HG02798 (cell line): ENCODE data around the gene TSGA10IP.
A peak's percentile ranks its signal among the peaks of the same experiment; 100 is the strongest.
"Not testable (repeated sequence)": the region's sequence is repeated elsewhere in the genome, so short reads cannot be mapped to it uniquely, and the experiment has no call there.

Source experiments
- ATAC-seq: cut with Tn5 transposase; IDR thresholded peaks from one replicate; pipeline ENCODE4 v1.9.1; 2021; ENCODE audit warnings: mild to moderate bottlenecking; ENCODE audit not compliant: unreplicated experiment, poor library complexity

TSGA10IP gene

DNA sequence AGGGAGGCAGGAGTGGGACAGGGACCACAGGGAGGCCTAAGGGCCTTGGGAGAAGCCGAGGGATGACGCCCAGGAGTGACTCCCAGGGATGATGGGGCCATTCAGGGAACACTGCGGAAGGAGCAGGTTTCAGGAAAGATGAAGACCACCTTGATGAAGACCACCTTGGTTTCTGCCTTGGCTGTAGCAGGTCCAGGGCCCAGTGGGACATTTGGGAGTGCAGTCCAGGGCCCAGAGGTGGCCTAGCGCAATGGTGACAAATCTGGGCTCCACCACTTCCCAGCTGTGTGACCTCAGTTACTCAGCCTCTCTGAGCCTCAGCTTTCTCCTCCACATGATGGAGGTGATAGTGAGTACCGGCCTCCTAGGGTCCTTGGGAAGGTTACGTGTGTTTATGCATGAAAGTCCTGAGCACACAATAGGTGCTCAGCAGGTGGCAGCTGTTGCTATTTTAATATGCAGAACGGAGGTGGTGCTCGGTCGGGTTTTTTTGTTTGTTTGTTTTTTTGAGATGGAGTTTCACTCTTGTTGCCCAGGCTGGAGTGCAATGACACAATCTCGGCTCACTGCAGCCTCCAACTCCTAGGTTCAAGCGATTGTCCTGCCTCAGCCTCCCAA is 770 bp downstream of the TSGA10IP start:
- no peak for ATAC-seq

DNA sequence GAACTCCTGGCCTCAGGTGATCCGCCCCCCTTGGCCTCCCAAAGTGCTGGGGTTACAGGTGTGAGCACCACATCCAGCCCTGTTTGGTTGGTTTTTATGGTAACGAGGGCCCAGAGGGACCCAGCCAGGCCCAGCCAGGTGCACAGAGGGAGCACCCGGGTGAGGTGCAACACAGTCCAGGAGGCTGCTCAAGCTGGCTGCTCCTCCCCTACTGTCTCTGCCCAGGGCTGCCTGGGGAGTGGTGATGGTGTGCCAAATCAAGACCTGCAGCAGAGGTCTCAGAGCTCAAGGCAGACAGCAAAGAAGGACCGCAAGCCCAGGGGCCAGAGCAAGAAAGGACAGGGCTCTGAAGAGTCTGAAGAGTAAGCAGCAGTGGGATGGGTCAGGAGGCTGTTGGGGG is 1.4 kb downstream of the TSGA10IP start:
- no peak for ATAC-seq

DNA sequence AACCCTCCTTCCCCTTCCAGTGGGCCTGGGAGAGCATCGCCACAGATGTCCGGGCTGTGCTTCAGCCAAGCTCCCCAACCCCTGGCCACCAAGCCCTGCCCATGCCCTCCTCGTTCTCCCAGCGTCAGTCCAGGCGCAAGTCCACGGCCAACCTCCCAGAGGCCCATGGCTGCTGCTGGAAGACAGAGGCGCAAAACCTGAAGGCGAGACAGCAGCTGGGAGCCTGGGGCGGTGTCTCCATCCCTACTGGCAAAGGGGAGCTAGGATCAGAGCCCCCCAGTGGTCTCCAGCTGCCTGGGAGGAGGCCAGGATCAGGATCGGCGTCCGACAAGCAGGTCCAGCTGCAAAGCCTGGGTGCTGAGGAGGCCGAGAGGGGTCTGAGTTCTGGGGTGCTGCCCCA is 1.9 kb downstream of the TSGA10IP start:
- no peak for ATAC-seq

DNA sequence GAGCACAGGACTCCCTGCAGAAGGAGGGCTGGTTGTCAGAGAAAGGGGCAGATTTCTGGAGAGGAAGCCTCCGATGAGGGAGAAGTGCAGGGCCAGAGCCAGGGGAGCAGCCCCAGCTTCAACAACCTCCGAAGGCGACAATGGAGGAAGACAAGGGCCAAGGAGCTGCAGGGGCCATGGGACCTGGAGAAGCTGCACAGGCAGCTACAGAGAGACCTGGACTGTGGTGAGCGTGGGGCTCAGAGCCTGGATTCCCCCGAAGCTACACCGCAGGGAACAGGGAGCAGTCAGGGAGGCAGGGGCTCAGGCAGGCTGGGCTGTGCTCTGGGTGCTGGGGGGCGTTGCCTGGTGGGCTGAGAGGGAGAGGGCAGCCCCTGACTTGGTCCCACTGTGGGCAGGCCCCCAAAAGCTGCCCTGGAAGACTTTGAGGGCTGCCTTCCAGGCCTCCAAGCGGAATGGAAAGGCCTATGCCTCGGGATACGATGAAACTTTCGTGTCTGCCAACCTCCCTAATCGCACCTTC is 2.4 kb downstream of the TSGA10IP start:
- no peak for ATAC-seq

DNA sequence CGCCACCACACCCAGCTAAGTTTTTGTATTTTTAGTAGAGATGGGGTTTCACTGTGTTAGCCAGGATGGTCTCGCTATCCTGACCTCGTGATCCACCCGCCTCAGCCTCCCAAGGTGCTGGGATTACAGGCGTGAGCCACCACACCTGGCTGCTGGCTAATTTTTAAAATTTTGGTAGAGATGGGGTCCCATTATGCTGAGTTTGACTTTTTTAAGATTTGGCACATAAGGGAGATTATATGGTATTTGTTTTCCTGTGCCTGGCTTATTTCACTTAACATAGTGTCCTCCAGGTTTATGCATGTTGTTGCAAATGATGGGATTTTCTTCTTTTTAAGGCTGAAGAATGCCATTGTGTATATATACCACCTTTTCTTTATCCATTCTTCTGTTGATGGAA is 5.4 kb downstream of the TSGA10IP start:
- ATAC-seq: not testable (repeated sequence)

DNA sequence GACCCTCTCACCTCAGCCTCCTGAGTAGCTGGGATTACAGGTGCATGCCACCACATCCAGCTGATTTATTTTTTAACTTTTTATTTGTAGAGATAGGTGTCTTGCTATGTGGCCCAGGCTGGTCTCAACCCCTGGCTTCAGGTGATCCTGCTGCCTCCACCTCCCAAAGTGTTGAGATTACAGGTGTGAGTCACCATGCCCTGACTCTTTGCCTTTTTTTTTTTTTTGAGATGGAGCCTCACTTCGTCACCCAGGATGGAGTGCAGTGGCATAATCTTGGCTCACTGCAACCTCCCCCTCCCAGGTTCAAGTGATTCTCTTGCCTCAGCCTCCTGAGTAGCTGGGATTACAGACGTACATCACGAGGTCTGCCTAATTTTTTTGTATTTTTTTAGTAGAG is 6.4 kb downstream of the TSGA10IP start:
- not testable (repeated sequence) for ATAC-seq

DNA sequence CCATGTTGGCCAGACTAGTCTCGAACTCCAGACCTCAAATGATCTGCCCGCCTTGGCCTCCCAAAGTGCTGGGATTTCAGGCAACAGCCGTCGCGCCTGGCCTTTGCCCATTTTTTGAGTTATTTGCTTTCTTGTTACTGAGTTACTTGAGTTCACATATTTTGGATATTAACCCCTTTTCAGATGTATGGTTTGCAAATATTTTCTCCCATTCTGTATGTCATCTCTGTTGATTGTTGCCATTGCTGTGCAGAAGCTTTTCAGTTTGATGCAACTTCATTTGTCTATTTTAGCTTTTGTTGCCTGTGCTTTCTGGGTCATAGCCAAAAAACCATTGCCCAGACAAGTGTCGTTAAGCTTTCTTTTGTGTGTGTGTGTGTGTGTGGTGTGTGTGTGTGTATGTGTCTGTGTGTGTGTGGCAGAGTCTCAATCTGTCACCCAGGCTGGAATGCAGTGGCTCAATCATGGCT is 6.8 kb downstream of the TSGA10IP start:
- no peak for ATAC-seq

DNA sequence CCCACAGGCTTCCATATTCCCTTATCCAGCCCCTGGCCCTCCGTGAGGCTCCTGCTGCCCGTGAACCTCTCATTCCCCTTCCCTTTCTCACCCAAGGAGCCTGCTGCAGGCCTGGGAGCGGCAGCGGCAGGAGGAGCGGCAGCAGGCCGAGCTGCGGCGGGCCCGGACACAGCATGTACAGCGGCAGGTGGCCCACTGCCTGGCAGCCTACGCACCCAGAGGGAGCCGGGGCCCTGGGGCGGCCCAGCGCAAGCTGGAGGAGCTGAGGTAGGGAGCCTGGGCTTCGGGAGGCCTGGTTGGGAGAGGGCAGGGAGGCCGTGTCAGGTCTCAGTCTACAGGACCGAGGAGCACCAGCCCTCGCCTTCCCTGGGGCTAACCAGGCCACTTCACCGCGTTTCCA is 8.2 kb downstream of the TSGA10IP start:
- no peak for ATAC-seq

DNA sequence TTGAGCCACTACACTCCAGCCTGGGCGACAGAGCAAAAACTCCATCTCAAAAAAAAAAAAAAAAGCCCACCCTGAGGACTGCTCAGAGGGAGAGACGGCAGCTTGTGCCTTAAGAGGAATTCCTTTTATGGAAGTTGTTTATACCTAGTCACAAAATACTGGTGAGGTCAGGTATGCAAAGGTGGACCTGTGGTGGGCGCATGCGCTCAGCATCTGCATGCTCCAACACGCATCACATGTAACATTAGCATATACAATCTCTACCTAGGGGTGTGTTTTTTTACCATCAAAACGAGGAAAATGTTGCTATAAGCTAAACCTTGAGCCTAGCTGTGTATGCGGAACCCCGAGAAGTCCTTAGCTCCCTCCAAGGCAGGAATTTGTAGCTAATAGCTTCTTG is 9.5 kb downstream of the TSGA10IP start:
- ATAC-seq: no peak

DNA sequence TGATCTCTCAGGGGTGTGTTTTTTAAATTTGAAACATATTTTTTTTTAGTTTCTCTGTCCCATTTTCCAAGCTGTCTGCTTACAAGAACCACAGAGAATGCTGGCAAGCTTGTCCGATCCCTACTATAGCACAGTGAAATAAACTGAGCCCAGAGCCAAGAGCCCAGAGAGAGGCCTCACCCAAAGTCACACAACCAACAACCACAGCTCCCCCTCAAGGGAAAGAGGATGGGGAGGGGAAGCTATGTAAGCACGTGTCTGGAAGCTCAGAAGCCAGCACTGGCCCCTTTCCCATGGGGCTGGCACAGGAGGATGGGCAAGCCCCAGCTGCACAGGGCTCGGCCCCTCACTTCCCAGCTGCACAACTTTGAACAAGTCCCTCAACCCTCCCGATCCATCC is 13.0 kb downstream of the TSGA10IP start:
- no peak for ATAC-seq

DNA sequence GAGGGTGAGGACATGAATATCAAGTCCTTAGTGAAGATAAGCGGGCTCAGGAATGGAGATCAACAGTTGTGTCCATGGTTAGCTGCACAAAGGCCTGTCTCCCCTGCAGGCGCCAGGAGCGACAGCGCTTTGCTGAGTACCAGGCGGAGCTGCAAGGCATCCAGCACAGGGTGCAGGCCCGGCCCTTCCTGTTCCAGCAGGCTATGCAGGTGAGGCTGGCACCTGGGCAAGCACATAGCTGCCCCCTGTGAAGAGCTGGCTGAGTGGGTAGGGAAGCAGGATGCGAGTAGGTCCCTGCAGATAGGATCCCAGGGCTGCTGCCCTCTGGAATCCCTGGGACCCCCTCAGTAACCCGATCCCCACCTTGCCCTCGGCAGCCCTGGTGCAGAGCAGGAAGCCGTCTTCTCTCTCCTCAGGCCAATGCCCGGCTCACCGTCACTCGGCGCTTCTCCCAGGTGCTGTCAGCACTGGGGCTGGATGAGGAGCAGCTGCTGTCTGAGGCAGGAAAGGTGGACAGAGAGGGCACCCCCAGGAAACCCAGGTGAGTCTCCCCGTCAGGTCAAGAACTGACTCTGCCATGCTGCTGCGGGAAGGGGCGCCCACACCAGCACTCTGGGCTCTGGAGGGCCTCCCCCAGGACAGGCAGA is 13.6 kb downstream of the TSGA10IP start:
- ATAC-seq: no peak

DNA sequence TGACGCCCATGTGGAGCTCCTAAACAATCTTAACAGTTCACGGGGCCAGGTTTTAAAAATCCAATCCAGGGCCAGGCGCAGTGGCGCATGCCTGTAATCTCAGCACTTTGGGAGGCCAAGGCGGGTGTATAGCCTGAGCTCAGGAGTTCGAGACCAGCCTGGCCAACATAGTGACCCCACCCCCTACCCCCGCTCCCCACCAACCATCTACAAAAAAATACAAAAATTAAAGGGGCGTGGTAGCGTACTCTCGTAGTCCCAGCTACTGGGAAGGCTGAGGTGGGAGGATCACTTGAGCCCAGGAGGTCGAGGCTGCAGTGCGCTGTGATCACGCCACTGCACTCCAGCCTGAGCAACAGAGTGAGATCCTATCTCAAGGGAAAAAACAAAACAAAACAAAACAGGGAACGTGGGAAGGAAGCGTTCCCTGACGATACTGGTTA is 15.6 kb downstream of the TSGA10IP start:
- ATAC-seq: no peak

DNA sequence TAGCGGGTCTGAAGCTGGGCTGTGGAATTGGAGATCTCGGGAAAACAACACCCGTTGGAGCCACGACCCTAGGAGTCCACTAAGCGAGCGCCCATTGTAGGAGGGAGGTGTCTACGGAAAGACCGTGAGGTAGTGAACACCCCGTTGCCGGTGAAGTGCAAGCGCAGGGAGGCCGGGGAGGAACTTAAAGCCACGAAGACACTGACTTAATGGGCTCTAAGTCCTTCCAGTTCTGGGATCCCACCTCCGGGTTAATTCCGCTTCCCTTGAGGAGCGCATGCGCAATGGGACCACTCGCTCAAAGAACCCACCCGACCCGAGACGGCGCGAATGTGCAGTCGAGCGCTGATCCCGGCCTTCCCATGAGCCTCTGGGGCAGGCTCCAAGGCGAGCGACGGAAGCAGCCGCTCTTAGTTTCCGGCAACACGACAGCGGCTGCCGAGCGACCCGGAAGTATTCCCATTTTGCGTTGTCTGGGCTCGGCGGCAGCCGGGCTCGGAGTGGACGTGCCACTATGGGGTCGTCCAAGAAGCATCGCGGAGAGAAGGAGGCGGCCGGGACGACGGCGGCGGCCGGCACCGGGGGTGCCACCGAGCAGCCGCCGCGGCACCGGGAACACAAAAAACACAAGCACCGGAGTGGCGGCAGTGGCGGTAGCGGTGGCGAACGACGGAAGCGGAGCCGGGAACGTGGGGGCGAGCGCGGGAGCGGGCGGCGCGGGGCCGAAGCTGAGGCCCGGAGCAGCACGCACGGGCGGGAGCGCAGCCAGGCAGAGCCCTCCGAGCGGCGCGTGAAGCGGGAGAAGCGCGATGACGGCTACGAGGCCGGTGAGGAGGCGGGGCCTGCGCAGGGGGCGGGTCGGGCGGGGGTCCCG is 16.2 kb downstream of the TSGA10IP start, which contains the start of gene SART1:
TSS of gene SART1 (plus strand) at position 468 of the 874 bp plus-strand sequence. CDS start at position 515, 47 bp downstream.
- peak; percentile 94 for ATAC-seq

DNA sequence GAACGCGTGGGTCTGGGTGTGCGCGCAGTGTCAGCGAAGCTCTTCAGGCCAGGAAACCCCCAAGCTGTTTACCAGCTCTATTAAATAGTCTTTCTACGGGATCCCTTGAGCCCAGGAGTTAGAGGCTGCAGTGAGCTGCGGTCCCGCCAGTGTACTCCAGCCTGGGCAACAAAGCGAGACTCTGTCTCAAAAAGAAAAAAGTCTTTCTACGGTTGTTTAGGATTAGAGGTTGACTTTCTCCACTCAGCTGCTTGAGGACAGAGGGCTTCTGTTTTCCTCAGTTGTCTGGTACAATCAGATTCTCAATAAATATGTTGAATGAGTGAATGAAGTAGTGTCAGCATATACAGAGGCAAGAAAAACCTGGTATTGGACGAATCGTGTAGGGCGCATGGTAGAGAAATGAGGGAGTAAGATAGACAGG is 16.9 kb downstream of the TSGA10IP start:
- no peak for ATAC-seq

DNA sequence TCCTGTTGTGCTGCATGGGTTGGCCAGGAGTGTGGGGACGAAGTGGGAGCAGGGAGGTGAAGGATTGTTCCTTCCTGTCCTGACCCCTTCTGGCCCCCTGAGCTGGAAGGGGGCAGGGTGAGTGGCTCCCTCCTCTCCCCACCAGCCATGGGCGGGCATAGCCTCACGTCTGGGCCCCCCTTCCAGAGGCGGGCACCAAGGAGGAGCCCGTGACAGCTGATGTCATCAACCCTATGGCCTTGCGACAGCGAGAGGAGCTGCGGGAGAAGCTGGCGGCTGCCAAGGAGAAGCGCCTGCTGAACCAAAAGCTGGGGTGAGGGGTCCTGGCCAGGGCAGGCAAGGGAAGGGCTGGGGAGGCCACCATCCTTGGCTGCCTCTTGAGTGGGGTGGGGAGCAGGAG is 19.6 kb downstream of the TSGA10IP start:
- ATAC-seq: no peak

DNA sequence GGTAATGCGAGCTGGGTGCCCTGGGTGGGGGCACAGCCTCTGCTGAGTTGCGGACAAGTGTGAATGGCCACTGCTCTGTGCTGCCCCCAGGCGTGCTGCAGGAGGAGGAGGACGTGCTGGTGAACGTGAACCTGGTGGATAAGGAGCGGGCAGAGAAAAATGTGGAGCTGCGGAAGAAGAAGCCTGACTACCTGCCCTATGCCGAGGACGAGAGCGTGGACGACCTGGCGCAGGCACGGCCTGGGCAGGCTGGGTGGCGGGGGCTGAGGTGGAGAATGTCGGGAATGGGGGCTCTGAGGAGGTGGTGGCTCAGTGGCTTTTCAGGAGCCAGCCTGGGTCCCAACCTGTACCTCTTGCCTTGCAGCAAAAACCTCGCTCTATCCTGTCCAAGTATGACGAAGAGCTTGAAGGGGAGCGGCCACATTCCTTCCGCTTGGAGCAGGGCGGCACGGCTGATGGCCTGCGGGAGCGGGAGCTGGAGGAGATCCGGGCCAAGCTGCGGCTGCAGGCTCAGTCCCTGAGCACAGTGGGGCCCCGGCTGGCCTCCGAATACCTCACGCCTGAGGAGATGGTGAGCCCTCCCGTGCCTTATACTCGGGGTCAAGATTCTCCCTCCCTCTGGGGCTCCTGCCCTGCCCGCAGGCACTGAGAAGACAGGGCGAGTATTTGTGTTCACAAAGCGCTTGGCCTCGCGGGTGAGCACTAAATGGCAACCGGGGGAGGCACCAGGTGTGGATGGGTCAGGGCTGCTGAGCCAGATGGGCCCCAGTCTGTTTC is 20.9 kb downstream of the TSGA10IP start:
- ATAC-seq: no peak

DNA sequence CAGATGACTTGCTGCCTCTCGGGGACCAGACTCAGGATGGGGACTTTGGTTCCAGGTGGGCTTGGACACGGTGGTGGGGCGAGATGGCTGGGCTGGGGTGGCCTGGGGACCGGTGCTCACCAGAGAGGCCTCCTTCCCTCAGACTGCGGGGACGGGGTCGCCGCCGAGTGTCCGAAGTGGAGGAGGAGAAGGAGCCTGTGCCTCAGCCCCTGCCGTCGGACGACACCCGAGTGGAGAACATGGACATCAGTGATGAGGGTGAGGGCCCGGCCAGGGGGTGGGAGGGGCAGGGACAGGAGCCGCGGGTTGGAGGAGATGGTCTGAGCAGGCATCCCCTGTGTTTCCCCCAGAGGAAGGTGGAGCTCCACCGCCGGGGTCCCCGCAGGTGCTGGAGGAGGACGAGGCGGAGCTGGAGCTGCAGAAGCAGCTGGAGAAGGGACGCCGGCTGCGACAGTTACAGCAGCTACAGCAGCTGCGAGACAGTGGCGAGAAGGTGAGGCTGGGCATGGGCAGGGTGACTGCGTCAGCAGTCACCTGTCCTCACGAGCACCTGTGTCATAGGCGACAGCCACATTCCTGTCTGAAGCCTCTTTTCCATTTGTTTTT is 22.2 kb downstream of the TSGA10IP start:
- no peak for ATAC-seq

DNA sequence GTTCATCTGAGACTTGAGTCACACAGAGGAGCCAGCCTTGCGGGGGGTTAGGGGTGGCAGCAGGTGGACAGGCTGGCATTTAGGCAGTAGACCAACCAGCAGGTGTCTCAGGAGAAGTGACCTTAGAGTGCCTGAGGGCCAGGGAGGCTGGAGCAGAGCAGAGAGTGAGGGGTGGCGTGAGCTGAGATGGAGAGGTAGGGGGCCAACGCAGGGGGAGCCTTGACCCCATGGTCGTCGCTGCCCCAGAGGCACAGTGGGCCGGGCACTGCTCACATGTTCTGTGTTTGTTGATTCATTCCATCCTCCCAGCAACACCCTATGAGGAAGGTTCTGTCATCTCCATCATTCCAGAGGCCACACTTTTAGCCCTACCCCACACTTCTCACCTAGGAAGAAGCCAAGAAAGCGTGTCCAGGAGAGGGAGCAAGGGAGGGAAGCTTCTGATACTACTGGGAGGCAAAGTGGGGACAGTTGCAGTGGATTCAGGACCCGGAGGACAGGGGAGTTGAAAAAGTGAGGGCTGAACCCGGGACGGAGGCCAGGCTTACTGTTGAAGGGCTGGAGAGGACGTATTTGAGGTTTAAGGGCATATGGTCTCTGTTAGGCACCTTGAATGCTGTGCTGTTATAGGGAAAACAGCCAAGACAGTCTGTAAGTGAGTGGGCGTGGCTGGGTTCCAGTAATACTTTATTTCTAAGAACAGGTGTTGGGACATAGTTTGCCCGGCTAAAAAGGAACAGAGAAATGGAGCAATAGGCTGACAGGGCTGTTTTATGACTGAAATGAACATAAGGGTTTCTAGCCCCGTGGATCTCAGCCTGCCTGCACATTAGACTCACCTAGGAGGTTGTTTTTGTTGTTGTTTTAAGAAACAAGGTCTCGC is 23.6 kb downstream of the TSGA10IP start:
- no peak for ATAC-seq

DNA sequence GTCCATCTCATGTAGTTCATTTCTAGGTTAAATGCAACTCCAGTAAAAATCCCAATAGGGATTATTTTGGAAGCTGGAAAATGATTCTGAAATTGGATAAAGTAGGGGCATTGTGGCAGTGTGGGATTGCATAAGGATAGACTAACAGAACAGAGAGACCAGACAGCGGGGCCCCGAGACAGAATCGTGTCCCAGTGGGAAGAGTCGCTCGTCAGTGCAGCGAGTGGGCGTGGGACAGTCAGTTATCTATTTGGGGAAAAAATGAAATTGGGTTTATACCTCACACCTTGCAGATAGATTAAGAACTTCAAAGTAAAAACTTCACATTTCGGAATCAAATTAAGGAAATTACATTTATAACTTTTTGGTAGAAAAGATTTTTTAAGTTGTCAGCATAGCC is 26.8 kb downstream of the TSGA10IP start:
- ATAC-seq: no peak
